Fibroblast of lung (primary cell): ENCODE data around the gene NUAK2. TPM values are rescaled to one million over a fixed set of nuclear protein-coding genes. Genes with fewer than 3 reads are reported as not detected.

Experiments used
- DNase-seq, 2 donors: peaks; one replicate each; pipeline versions ENCODE4 v3.0.0 to v3.0.0-alpha.2; 2010; ENCODE audit warnings: low read depth in 2 of 2
- H2AFZ ChIP-seq: 2 replicates; pipeline ENCODE4 v1.5.1; 2012; ENCODE audit warnings: low read length, control low read depth, inconsistent platforms
- H3K27ac ChIP-seq: 2 replicates; pipeline ENCODE4 v1.5.1; 2011; ENCODE audit warnings: low read length, control low read depth; ENCODE audit not compliant: insufficient read depth
- H3K27me3 ChIP-seq: 2 replicates; pipeline ENCODE4 v1.5.1; 2011; ENCODE audit warnings: mild to moderate bottlenecking, low read length; ENCODE audit not compliant: control insufficient read depth, insufficient read depth
- H3K36me3 ChIP-seq: 2 replicates; pipeline ENCODE4 v1.5.1; 2011; ENCODE audit warnings: low read length; ENCODE audit not compliant: control insufficient read depth, insufficient read depth
- H3K4me1 ChIP-seq: 2 replicates; pipeline ENCODE4 v1.5.1; 2011; ENCODE audit warnings: low read length; ENCODE audit not compliant: control insufficient read depth, insufficient read depth; ENCODE audit errors: extremely low read depth
- H3K4me2 ChIP-seq: 2 replicates; pipeline ENCODE4 v1.5.1; 2011; ENCODE audit warnings: low read length, control low read depth; ENCODE audit not compliant: insufficient read depth; ENCODE audit errors: extremely low read depth
- H3K4me3 ChIP-seq, 4 experiments: fragments of 200-600 bp in 1 of 4; sonication (generic) in 1 of 4; replicated peaks in 1 of 4; 2 replicates each; pipeline ENCODE4 v1.5.1; 2011 to 2016; ENCODE audit warnings: low read length in 4 of 4, low read depth in 3 of 4, mild to moderate bottlenecking in 3 of 4, control low read depth in 2 of 4, inconsistent platforms in 1 of 4, mixed read lengths in 1 of 4; ENCODE audit not compliant: insufficient read depth in 1 of 4; ENCODE audit errors: control extremely low read depth in 1 of 4
- H3K79me2 ChIP-seq: 2 replicates; pipeline ENCODE4 v1.5.1; 2012; ENCODE audit warnings: mild to moderate bottlenecking, low read length, inconsistent platforms; ENCODE audit not compliant: control insufficient read depth, insufficient read depth
- H3K9ac ChIP-seq: 2 replicates; pipeline ENCODE4 v1.5.1; 2011; ENCODE audit warnings: mild to moderate bottlenecking, low read length, control low read depth; ENCODE audit not compliant: insufficient read depth
- H3K9me3 ChIP-seq: 2 replicates; pipeline ENCODE4 v1.5.1; 2012; ENCODE audit warnings: low read depth, low read length; ENCODE audit not compliant: control insufficient read depth, insufficient read depth
- H4K20me1 ChIP-seq: 2 replicates; pipeline ENCODE4 v1.5.1; 2011; ENCODE audit warnings: low read length; ENCODE audit not compliant: control insufficient read depth, insufficient read depth; ENCODE audit errors: extremely low read depth
- EZH2 ChIP-seq: IDR thresholded peaks from 2 replicates; pipeline ENCODE4 v1.5.1; 2012; ENCODE audit warnings: low read length, control low read depth, mild to moderate bottlenecking; ENCODE audit errors: missing control alignments
- polyA plus RNA-seq, 2 donors: library from polyadenylated mRNA; depleted of rRNA in 1 of 2; stranded (reverse) in 1 of 2; unstranded in 1 of 2; fragments of >200 nt; gene quantifications; 2 replicates each; pipeline ENCODE4 v1.2.1, GENCODE V29; 2011 to 2012; ENCODE audit warnings: missing spikeins in 1 of 2
- total RNA-seq: library from RNA; depleted of rRNA; stranded (reverse); fragments of >200 nt; gene quantifications from 2 replicates; pipeline ENCODE4 v1.2.1, GENCODE V29; 2014
- TF ChIP-seq, protein P1 (sequence below), 2 donors: IDR thresholded peaks in 1 of 2; conservative IDR thresholded peaks in 1 of 2; 1 replicate in 1 of 2; 2 replicates in 1 of 2; pipeline ENCODE4 v1.5.1; 2011 to 2012; ENCODE audit warnings: low read length in 2 of 2, control low read depth in 1 of 2, inconsistent platforms in 1 of 2, low read depth in 1 of 2, mild to moderate bottlenecking in 1 of 2

Gene NUAK2
- total and polyA plus RNA-seq, 2 donors (not counting 1 experiment from before 2014, with no cell fraction given) = 1.7 to 4.9 TPM

DNA sequence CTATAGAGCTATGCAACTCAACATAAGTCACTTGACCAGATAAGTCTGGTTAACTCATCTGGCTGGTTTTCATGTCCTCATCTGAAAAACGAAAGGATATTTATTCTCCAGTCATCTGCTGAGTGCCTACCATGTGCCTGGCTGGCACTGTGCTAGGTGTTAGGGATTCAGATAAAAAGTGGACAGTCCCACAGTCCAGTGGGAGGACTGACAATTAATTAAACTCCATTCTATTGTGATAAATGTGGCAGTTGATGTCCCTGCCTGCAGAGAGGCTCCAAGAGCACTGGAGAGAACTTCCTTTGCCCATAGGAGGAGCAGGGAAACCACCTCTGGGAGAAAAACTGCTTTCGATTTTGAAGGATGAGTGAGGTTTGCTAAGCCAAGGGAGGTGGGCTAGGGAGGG lies 5.4 kb downstream of the NUAK2 start:
- H3K9ac ChIP-seq = no peak overlapping the region
- no peak overlapping the region for H3K4me3 ChIP-seq
- no peak for TF ChIP-seq EZH2
- TF ChIP-seq, protein P1, sequence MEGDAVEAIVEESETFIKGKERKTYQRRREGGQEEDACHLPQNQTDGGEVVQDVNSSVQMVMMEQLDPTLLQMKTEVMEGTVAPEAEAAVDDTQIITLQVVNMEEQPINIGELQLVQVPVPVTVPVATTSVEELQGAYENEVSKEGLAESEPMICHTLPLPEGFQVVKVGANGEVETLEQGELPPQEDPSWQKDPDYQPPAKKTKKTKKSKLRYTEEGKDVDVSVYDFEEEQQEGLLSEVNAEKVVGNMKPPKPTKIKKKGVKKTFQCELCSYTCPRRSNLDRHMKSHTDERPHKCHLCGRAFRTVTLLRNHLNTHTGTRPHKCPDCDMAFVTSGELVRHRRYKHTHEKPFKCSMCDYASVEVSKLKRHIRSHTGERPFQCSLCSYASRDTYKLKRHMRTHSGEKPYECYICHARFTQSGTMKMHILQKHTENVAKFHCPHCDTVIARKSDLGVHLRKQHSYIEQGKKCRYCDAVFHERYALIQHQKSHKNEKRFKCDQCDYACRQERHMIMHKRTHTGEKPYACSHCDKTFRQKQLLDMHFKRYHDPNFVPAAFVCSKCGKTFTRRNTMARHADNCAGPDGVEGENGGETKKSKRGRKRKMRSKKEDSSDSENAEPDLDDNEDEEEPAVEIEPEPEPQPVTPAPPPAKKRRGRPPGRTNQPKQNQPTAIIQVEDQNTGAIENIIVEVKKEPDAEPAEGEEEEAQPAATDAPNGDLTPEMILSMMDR (conservative IDR thresholded peaks at IDR 0.05 in 1 of 2, IDR thresholded peaks at IDR 0.05 in 1 of 2; ENCODE audit: low read depth in 1 of 2, low read length in 2 of 2) = no peak
- no peak for DNase-seq
- peaks cover 33% of the 10 kb centered on the region for H3K4me1 ChIP-seq
- no peaks in the 10 kb centered on the region for H3K9me3 ChIP-seq
- H3K27me3 ChIP-seq = no peaks in the 10 kb centered on the region
- no peak overlapping the region for H2AFZ ChIP-seq
- no peaks in the 10 kb centered on the region for H4K20me1 ChIP-seq
- no peak overlapping the region for H3K27ac ChIP-seq
- peaks cover 1% of the 10 kb centered on the region for H3K36me3 ChIP-seq
- H3K79me2 ChIP-seq = peaks cover 96% of the 10 kb centered on the region
- no peak overlapping the region for H3K4me2 ChIP-seq

DNA sequence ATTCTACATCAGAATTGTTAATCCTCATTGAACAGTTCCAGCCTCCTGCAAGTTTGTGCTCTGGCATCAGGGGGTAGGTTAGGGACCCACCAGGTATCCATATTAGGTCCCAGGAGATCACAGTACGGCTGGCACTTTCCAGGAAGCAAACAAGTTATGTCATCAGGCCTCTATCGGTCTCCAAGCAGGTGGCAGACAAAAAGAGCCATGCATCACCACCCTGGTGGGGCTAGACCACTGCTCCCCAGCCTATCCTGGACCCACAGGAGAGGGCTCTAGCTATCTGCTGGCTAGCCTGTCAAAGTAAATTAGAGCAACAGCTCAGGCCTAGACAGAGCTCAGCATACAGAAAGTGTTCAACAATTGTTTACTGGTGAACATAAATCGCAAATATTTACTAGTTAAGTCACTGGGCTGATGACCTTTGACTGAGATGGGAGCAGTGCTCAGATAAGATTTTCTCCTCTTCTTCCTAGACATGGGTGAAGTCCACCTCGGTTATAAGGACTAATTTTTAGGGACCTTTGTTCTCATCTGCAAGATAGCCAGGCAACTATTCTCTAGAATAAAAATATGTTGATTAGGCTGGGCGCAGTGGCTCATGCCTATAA lies 6.4 kb downstream of the NUAK2 start:
- H3K4me2 ChIP-seq = no peak overlapping the region
- H3K9ac ChIP-seq = no peak overlapping the region
- H3K36me3 ChIP-seq = peaks cover 4% of the 10 kb centered on the region
- no peaks in the 10 kb centered on the region for H4K20me1 ChIP-seq
- H3K4me1 ChIP-seq = peaks cover 33% of the 10 kb centered on the region
- peaks cover 91% of the 10 kb centered on the region for H3K79me2 ChIP-seq
- no peak overlapping the region for H2AFZ ChIP-seq
- H3K4me3 ChIP-seq = no peak overlapping the region
- TF ChIP-seq, protein P1 (conservative IDR thresholded peaks at IDR 0.05 in 1 of 2, IDR thresholded peaks at IDR 0.05 in 1 of 2; ENCODE audit: low read depth in 1 of 2, low read length in 2 of 2) = no peak
- no peak for TF ChIP-seq EZH2
- H3K27me3 ChIP-seq = no peaks in the 10 kb centered on the region
- DNase-seq = no peak
- H3K27ac ChIP-seq = no peak overlapping the region
- no peaks in the 10 kb centered on the region for H3K9me3 ChIP-seq

DNA sequence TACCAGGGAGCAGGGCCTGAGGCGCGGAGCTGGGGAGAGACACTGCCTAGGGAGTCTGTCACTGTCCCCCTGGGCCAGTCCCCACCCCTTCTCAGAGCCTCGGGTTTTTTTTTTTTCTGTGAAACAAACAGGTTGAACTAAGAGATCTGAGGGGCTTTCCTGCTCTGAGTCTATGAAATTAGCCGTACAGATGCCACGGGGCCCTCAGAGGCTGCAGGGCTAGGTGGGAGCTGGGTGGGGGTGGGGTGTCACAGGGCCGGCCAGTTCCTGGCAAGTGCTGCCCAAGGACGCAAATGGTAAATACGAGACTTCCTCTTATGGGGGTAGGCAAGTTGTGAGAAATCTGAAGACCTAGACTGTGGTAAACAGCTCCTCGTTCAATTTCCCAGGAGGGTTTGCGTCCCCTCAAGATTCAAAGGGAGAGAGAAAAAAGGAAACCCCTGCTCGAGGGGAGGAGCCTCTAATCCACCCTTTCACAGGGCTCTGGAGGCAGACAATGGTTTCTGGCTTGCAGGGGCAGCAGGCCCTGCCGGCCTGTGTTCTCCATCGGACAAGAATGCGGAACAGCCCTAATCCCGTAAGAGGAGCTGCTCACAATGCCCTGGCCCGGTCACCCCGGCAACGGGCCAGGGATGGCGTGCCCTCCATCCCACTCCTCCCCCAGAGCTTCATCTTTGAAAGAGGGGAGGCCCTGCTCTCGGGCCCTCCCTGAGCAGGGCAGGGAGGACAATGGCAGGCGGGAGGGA lies 7.8 kb downstream of the NUAK2 start:
- Histone ChIP-seq H3K9ac (peak overlapping the region; percentile 43), H3K4me2 (peak overlapping the region; percentile 75), H4K20me1 (no peaks in the 10 kb centered on the region), H3K4me3 (peak overlapping the region in 2 of 4 experiments; percentile 11 to 19), H3K4me1 (peaks cover 30% of the 10 kb centered on the region), H2AFZ (peak overlapping the region; percentile 64), H3K36me3 (peaks cover 12% of the 10 kb centered on the region), H3K27ac (peak overlapping the region; percentile 83), H3K79me2 (peaks cover 78% of the 10 kb centered on the region), H3K27me3 (no peaks in the 10 kb centered on the region), H3K9me3 (no peaks in the 10 kb centered on the region)
- peak; percentile 70 to 91 for DNase-seq
- TF ChIP-seq EZH2 = no peak
- TF ChIP-seq, protein P1 (conservative IDR thresholded peaks at IDR 0.05 in 1 of 2, IDR thresholded peaks at IDR 0.05 in 1 of 2; ENCODE audit: low read depth in 1 of 2, low read length in 2 of 2) = no peak
